Inferior parietal cortex (tissue), 1 donor: ENCODE measurements around the gene SLC10A1.
"Not testable (repeated sequence)": the region's sequence is repeated elsewhere in the genome, so short reads cannot be mapped to it uniquely, and the experiment has no call there.

ENCODE experiments used
- DNase-seq: peaks from one replicate; pipeline ENCODE4 v3.0.0-alpha.2; 2016; ENCODE audit errors: extremely low spot score

SLC10A1 gene

GRCh38 chr14:69796797-69797500 is at the start of gene SLC10A1:
Gene SLC10A1, minus strand, starts transcription at chr14:69797241. Its CDS starts 86 bp downstream, at chr14:69797155.
- DNase-seq = no peak

- no peak for DNase-seq
These were observed 48.7 kb upstream of the SLC10A1 start for GRCh38 chr14:69845787-69846186.

- DNase-seq = no peak
These were observed 48.1 kb upstream of the SLC10A1 start for GRCh38 chr14:69845050-69845581.

- DNase-seq = no peak
These were observed 47.1 kb upstream of the SLC10A1 start for GRCh38 chr14:69844171-69844570.

GRCh38 chr14:69842686-69843420 is 45.8 kb upstream of the SLC10A1 start:
- DNase-seq = no peak

- DNase-seq = no peak
These were observed 44.6 kb upstream of the SLC10A1 start for GRCh38 chr14:69841656-69842055.

- no peak for DNase-seq
These were observed 42.6 kb upstream of the SLC10A1 start for GRCh38 chr14:69839661-69840060.

GRCh38 chr14:69838881-69839416 is 41.9 kb upstream of the SLC10A1 start:
- no peak for DNase-seq

- DNase-seq = no peak
These were observed 31.8 kb upstream of the SLC10A1 start for GRCh38 chr14:69828879-69829278.

- DNase-seq = no peak
These were observed 31.3 kb upstream of the SLC10A1 start for GRCh38 chr14:69828354-69828753.

GRCh38 chr14:69827560-69827959 is 30.5 kb upstream of the SLC10A1 start:
- no peak for DNase-seq

- DNase-seq = no peak
These were observed 25.4 kb upstream of the SLC10A1 start for GRCh38 chr14:69822456-69822855.

- DNase-seq = no peak
These were observed 23.9 kb upstream of the SLC10A1 start for GRCh38 chr14:69820991-69821390.

GRCh38 chr14:69819607-69820006 is 22.6 kb upstream of the SLC10A1 start:
- DNase-seq = no peak

GRCh38 chr14:69818758-69819191 is 21.7 kb upstream of the SLC10A1 start:
- DNase-seq = peak; percentile 96

GRCh38 chr14:69816216-69816615 is 19.2 kb upstream of the SLC10A1 start:
- DNase-seq = no peak

GRCh38 chr14:69815556-69815955 is 18.5 kb upstream of the SLC10A1 start:
- DNase-seq = no peak

GRCh38 chr14:69814397-69814796 is 17.4 kb upstream of the SLC10A1 start:
- DNase-seq = no peak

- DNase-seq = not testable (repeated sequence)
These were observed 16.3 kb upstream of the SLC10A1 start for GRCh38 chr14:69813346-69813745.

GRCh38 chr14:69812711-69813110 is 15.7 kb upstream of the SLC10A1 start:
- no peak for DNase-seq

GRCh38 chr14:69811868-69812252 is 14.8 kb upstream of the SLC10A1 start:
- DNase-seq = no peak

- no peak for DNase-seq
These were observed 14.3 kb upstream of the SLC10A1 start for GRCh38 chr14:69811227-69811867.
